H9 (cell line): ENCODE results near the gene NRXN3. TPM values are rescaled to one million over a fixed set of nuclear protein-coding genes. Genes with fewer than 3 reads are reported as not detected.

Experiments
- DNase-seq: peaks from one replicate; pipeline ENCODE4 v3.0.0-alpha.2; 2017
- H2AFZ ChIP-seq: one replicate; pipeline ENCODE4 v1.6.1; 2013; ENCODE audit warnings: mild to moderate bottlenecking, low read length, control low read depth, moderate library complexity
- H2AK5ac ChIP-seq: 2 replicates; pipeline ENCODE4 v1.6.1; 2013; ENCODE audit warnings: low read length, control low read depth, mixed read lengths; ENCODE audit not compliant: insufficient read length
- H2BK120ac ChIP-seq: one replicate; pipeline ENCODE4 v1.6.1; 2013; ENCODE audit warnings: low read depth, mild to moderate bottlenecking, low read length, control low read depth, inconsistent platforms; ENCODE audit not compliant: poor library complexity, severe bottlenecking
- H2BK12ac ChIP-seq: 2 replicates; pipeline ENCODE4 v1.6.1; 2013; ENCODE audit warnings: low read length, control low read depth, mixed read lengths, low read depth; ENCODE audit not compliant: insufficient read length
- H2BK15ac ChIP-seq: 2 replicates; pipeline ENCODE4 v1.6.1; 2013; ENCODE audit warnings: low read depth, low read length, control low read depth
- H2BK20ac ChIP-seq: one replicate; pipeline ENCODE4 v1.6.1; 2013; ENCODE audit warnings: low read depth, mild to moderate bottlenecking, low read length, control low read depth, inconsistent platforms; ENCODE audit not compliant: poor library complexity, severe bottlenecking
- H2BK5ac ChIP-seq: 2 replicates; pipeline ENCODE4 v1.6.1; 2013; ENCODE audit warnings: low read length, control low read depth, mixed read lengths; ENCODE audit not compliant: insufficient read length
- H3K14ac ChIP-seq: 2 replicates; pipeline ENCODE4 v1.6.1; 2013; ENCODE audit warnings: low read length, control low read depth; ENCODE audit not compliant: insufficient read depth
- H3K18ac ChIP-seq: 2 replicates; pipeline ENCODE4 v1.6.1; 2013; ENCODE audit warnings: low read depth, mild to moderate bottlenecking, mixed read lengths, low read length, control low read depth; ENCODE audit not compliant: insufficient read length
- H3K23ac ChIP-seq: 2 replicates; pipeline ENCODE4 v1.6.1; 2013; ENCODE audit warnings: low read length, control low read depth, mixed read lengths, low read depth; ENCODE audit not compliant: insufficient read length
- H3K23me2 ChIP-seq: 2 replicates; pipeline ENCODE4 v1.6.1; 2013; ENCODE audit warnings: low read depth, mild to moderate bottlenecking, mixed read lengths, low read length, control low read depth; ENCODE audit not compliant: insufficient read length, poor library complexity, severe bottlenecking
- H3K27ac ChIP-seq: 2 replicates; pipeline ENCODE4 v1.5.1; 2013; ENCODE audit warnings: low read length, control low read depth, mixed read lengths, low read depth; ENCODE audit not compliant: insufficient read length
- H3K27me3 ChIP-seq: 2 replicates; pipeline ENCODE4 v1.6.1; 2013; ENCODE audit warnings: low read length, control low read depth, inconsistent platforms; ENCODE audit not compliant: insufficient read depth
- H3K4ac ChIP-seq: 2 replicates; pipeline ENCODE4 v1.6.1; 2013; ENCODE audit warnings: low read depth, mild to moderate bottlenecking, control low read depth, inconsistent platforms, low read length, moderate library complexity
- H3K4me1 ChIP-seq: 2 replicates; pipeline ENCODE4 v1.6.1; 2013; ENCODE audit warnings: low read length, control low read depth, inconsistent platforms; ENCODE audit not compliant: insufficient read depth
- H3K4me2 ChIP-seq: 2 replicates; pipeline ENCODE4 v1.6.1; 2013; ENCODE audit warnings: low read length, control low read depth, mixed read lengths; ENCODE audit not compliant: insufficient read length, insufficient read depth
- H3K56ac ChIP-seq: 2 replicates; pipeline ENCODE4 v1.6.1; 2013; ENCODE audit warnings: low read depth, mild to moderate bottlenecking, mixed read lengths, low read length, control low read depth; ENCODE audit not compliant: insufficient read length
- H3K79me1 ChIP-seq: 2 replicates; pipeline ENCODE4 v1.6.1; 2013; ENCODE audit warnings: low read depth, mild to moderate bottlenecking, moderate library complexity, low read length, control low read depth, inconsistent platforms; ENCODE audit not compliant: insufficient read depth, poor library complexity, severe bottlenecking
- H3K79me2 ChIP-seq: 2 replicates; pipeline ENCODE4 v1.6.1; 2013; ENCODE audit warnings: low read length, control low read depth, inconsistent platforms; ENCODE audit not compliant: insufficient read depth
- H3K9ac ChIP-seq: 2 replicates; pipeline ENCODE4 v1.6.1; 2013; ENCODE audit warnings: low read length, control low read depth, mixed read lengths; ENCODE audit not compliant: insufficient read length; ENCODE audit errors: extremely low read depth
- H3K9me3 ChIP-seq: one replicate; pipeline ENCODE4 v1.6.1; 2013; ENCODE audit warnings: low read depth, low read length, inconsistent platforms; ENCODE audit not compliant: control insufficient read depth
- H3T11ph ChIP-seq: one replicate; pipeline ENCODE4 v1.6.1; 2013; ENCODE audit warnings: mild to moderate bottlenecking, low read length, control low read depth, inconsistent platforms
- H4K20me1 ChIP-seq: one replicate; pipeline ENCODE4 v1.6.1; 2013; ENCODE audit not compliant: control insufficient read depth, insufficient read length, insufficient read depth
- H4K5ac ChIP-seq: 2 replicates; pipeline ENCODE4 v1.6.1; 2013; ENCODE audit warnings: low read depth, mild to moderate bottlenecking, mixed read lengths, low read length, control low read depth; ENCODE audit not compliant: insufficient read length
- H4K8ac ChIP-seq: replicated peaks from 2 replicates; pipeline ENCODE4 v1.6.1; 2013; ENCODE audit warnings: low read length, control low read depth, mixed read lengths, low read depth; ENCODE audit not compliant: insufficient read length
- H4K91ac ChIP-seq: 2 replicates; pipeline ENCODE4 v1.6.1; 2013; ENCODE audit warnings: low read depth, mild to moderate bottlenecking, moderate library complexity, mixed read lengths, low read length, control low read depth; ENCODE audit not compliant: insufficient read length
- H3K27ac Mint-ChIP-seq, 3 experiments: 2 replicates in 2 of 3; 3 replicates in 1 of 3; pipeline ENCODE4 v1.8.0; 2020 to 2021; ENCODE audit warnings: mixed read lengths in 3 of 3, mild to moderate bottlenecking in 1 of 3, moderate library complexity in 1 of 3
- H3K27me3 Mint-ChIP-seq: 2 replicates; pipeline ENCODE4 v1.8.0; 2021; ENCODE audit warnings: low read depth, mild to moderate bottlenecking, moderate library complexity, mixed read lengths
- H3K36me3 Mint-ChIP-seq, 3 experiments: 2 replicates in 2 of 3; 3 replicates in 1 of 3; pipeline ENCODE4 v1.8.0; 2020 to 2021; ENCODE audit warnings: low read depth in 3 of 3, mixed read lengths in 3 of 3; ENCODE audit not compliant: insufficient read depth in 1 of 3
- H3K4me1 Mint-ChIP-seq, 2 experiments: 2 replicates each; pipeline ENCODE4 v1.8.0; 2020; ENCODE audit warnings: mixed read lengths in 2 of 2
- H3K4me3 Mint-ChIP-seq, 2 experiments: 2 replicates in 1 of 2; 3 replicates in 1 of 2; pipeline ENCODE4 v1.8.0; 2020 to 2021; ENCODE audit warnings: mild to moderate bottlenecking in 2 of 2, mixed read lengths in 2 of 2, moderate library complexity in 1 of 2
- H3K9me3 Mint-ChIP-seq, 2 experiments: 2 replicates in 1 of 2; 3 replicates in 1 of 2; pipeline ENCODE4 v1.8.0; 2020; ENCODE audit warnings: mild to moderate bottlenecking in 2 of 2, mixed read lengths in 2 of 2, moderate library complexity in 1 of 2
- total RNA-seq: library from RNA; stranded (reverse); gene quantifications from 2 replicates; pipeline ENCODE4 v1.2.1, GENCODE V29; 2021
- TF ChIP-seq, protein P1 (sequence below): fragments of 200-600 bp; sonication (generic); conservative IDR thresholded peaks from 3 replicates; pipeline ENCODE4 v1.8.0; 2021; ENCODE audit warnings: antibody characterized with exemption, mild to moderate bottlenecking

Gene NRXN3
- total RNA-seq, 1 experiment from 2014 or later: 1.8 TPM

DNA sequence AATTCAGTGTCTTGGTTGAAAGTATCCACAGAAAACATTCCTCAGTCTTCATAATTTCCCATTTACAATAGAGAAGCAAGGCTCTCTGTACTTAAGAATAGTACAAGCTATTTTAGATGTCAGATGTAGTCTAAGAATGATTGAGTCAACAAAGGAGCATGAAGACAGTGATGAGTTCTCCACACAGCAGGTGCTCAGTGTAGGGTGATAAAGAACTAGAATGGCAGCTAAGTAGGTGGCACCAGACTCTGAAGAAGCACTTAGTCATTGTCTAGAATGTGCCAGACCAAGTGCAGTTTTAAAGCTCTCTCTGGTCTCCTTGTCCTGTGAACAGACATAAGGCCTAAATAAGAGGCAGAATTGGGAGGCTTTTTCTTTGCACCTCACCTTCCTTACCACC, 504.6 kb downstream of the NRXN3 start:
- no peak overlapping the region for H3T11ph ChIP-seq
- no peak overlapping the region for H2BK120ac ChIP-seq
- H3K23ac ChIP-seq: no peak overlapping the region
- no peaks in the 10 kb centered on the region for H3K27me3 ChIP-seq
- H4K91ac ChIP-seq: no peak overlapping the region
- no peak overlapping the region for H3K4ac ChIP-seq
- H3K14ac ChIP-seq: no peak overlapping the region
- Mint-ChIP-seq H3K27me3 (no peaks in the 10 kb centered on the region), H3K27ac (no peak overlapping the region), H3K4me3 (no peak overlapping the region), H3K4me1 (no peaks in the 10 kb centered on the region), H3K36me3 (no peaks in the 10 kb centered on the region), H3K9me3 (peaks cover 0 to 2% of the 10 kb centered on the region in 2 experiments; a peak in 1 of 5 replicates)
- no peak overlapping the region for H2BK20ac ChIP-seq
- no peak overlapping the region for H2AK5ac ChIP-seq
- no peak overlapping the region for H2AFZ ChIP-seq
- no peaks in the 10 kb centered on the region for H3K4me1 ChIP-seq
- no peak overlapping the region for H2BK12ac ChIP-seq
- H3K79me1 ChIP-seq: no peaks in the 10 kb centered on the region
- no peak overlapping the region for H2BK5ac ChIP-seq
- H3K18ac ChIP-seq: no peak overlapping the region
- no peaks in the 10 kb centered on the region for H4K20me1 ChIP-seq
- no peak overlapping the region for H3K56ac ChIP-seq
- H3K4me2 ChIP-seq: no peak overlapping the region
- no peak overlapping the region for H2BK15ac ChIP-seq
- TF ChIP-seq, protein P1, sequence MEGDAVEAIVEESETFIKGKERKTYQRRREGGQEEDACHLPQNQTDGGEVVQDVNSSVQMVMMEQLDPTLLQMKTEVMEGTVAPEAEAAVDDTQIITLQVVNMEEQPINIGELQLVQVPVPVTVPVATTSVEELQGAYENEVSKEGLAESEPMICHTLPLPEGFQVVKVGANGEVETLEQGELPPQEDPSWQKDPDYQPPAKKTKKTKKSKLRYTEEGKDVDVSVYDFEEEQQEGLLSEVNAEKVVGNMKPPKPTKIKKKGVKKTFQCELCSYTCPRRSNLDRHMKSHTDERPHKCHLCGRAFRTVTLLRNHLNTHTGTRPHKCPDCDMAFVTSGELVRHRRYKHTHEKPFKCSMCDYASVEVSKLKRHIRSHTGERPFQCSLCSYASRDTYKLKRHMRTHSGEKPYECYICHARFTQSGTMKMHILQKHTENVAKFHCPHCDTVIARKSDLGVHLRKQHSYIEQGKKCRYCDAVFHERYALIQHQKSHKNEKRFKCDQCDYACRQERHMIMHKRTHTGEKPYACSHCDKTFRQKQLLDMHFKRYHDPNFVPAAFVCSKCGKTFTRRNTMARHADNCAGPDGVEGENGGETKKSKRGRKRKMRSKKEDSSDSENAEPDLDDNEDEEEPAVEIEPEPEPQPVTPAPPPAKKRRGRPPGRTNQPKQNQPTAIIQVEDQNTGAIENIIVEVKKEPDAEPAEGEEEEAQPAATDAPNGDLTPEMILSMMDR: no peak
- no peaks in the 10 kb centered on the region for H3K23me2 ChIP-seq
- no peak overlapping the region for H4K5ac ChIP-seq
- no peaks in the 10 kb centered on the region for H3K79me2 ChIP-seq
- no peak overlapping the region for H3K27ac ChIP-seq
- no peak for DNase-seq
- no peaks in the 10 kb centered on the region for H3K9me3 ChIP-seq
- no peak overlapping the region for H4K8ac ChIP-seq
- H3K9ac ChIP-seq: no peak overlapping the region
